Osteoblast (primary cell): Measurements from ENCODE around the gene SYT13. TPM values are rescaled to one million over a fixed set of nuclear protein-coding genes. Genes with fewer than 3 reads are reported as not detected.

ENCODE experiments used
- DNase-seq: peaks from one replicate; pipeline ENCODE4 v3.0.0; 2011; ENCODE audit warnings: low spot score, mixed read lengths; ENCODE audit not compliant: insufficient read length; ENCODE audit errors: missing footprints
- H2AFZ ChIP-seq: 2 replicates; pipeline ENCODE4 v1.6.0; 2011; ENCODE audit warnings: mild to moderate bottlenecking, low read length
- H3K27ac ChIP-seq: 2 replicates; pipeline ENCODE4 v1.5.1; 2011; ENCODE audit warnings: mild to moderate bottlenecking, low read depth, low read length, moderate library complexity
- H3K27me3 ChIP-seq: 2 replicates; pipeline ENCODE4 v1.6.0; 2012; ENCODE audit warnings: mild to moderate bottlenecking, control low read depth, inconsistent platforms, low read length, moderate library complexity; ENCODE audit not compliant: insufficient read depth
- H3K36me3 ChIP-seq: 2 replicates; pipeline ENCODE4 v1.5.1; 2011; ENCODE audit warnings: mild to moderate bottlenecking, low read length, control low read depth, moderate library complexity; ENCODE audit not compliant: insufficient read depth
- H3K4me1 ChIP-seq: 2 replicates; pipeline ENCODE4 v1.5.1; 2011; ENCODE audit warnings: mild to moderate bottlenecking, low read length, control low read depth, moderate library complexity; ENCODE audit not compliant: insufficient read depth
- H3K4me2 ChIP-seq: 2 replicates; pipeline ENCODE4 v1.6.0; 2011; ENCODE audit warnings: mild to moderate bottlenecking, low read length; ENCODE audit not compliant: insufficient read depth
- H3K4me3 ChIP-seq: fragments of 200-600 bp; sonication (generic); 3 replicates; pipeline ENCODE4 v1.5.1; 2012; ENCODE audit warnings: mild to moderate bottlenecking, low read length, inconsistent platforms; ENCODE audit not compliant: insufficient read depth
- H3K79me2 ChIP-seq: 2 replicates; pipeline ENCODE4 v1.6.0; 2012; ENCODE audit warnings: mild to moderate bottlenecking, low read length, control low read depth, inconsistent platforms; ENCODE audit not compliant: insufficient read depth
- H3K9me3 ChIP-seq: 2 replicates; pipeline ENCODE4 v1.5.1; 2011; ENCODE audit warnings: low read depth, low read length, control low read depth
- H4K20me1 ChIP-seq: 2 replicates; pipeline ENCODE4 v1.6.0; 2012; ENCODE audit warnings: mild to moderate bottlenecking, low read length, control low read depth; ENCODE audit not compliant: insufficient read depth
- total RNA-seq: library from RNA; depleted of rRNA; stranded (reverse); fragments of >200 nt; gene quantifications from 2 replicates; pipeline ENCODE4 v1.2.3, GENCODE V29; 2012
- TF ChIP-seq, protein P1 (sequence below): IDR thresholded peaks from 2 replicates; pipeline ENCODE4 v1.5.1; 2011; ENCODE audit warnings: mild to moderate bottlenecking, low read depth, low read length, moderate library complexity; ENCODE audit errors: extremely low read depth

The SYT13 gene
- total RNA-seq, 1 donor, result under 0.01 TPM

DNA sequence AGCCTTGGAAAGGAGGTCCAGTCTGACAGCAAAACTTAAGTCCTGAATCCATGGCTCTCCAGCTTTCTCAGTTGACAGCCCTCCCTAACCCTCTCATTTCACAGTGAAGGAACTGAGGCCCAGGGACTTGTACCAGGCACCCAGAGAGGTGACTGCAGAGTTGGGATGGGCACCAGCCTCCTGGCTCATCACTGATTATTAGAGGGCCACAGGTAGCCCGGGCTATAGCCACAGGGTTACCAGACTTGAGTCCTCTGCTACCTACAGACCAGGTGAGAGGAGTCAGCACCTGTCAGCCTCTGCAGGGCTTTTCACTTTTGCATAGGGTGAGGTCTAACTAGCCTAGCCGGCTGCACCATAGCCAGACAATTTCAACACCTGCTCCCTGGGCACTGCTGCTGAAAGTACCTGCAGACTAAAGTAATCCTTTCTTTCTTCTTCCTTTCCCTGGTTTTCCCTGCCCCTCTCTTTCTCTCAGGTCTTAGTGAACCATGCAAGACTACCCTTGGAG is 37.6 kb downstream of the SYT13 start:
- H3K4me2 ChIP-seq, result no peak overlapping the region
- H3K4me3 ChIP-seq, result no peak overlapping the region
- H2AFZ ChIP-seq, result no peak overlapping the region
- no peaks in the 10 kb centered on the region for H4K20me1 ChIP-seq
- H3K27me3 ChIP-seq, result no peaks in the 10 kb centered on the region
- no peak for DNase-seq
- H3K4me1 ChIP-seq, result no peaks in the 10 kb centered on the region
- H3K36me3 ChIP-seq, result no peaks in the 10 kb centered on the region
- TF ChIP-seq, protein P1, sequence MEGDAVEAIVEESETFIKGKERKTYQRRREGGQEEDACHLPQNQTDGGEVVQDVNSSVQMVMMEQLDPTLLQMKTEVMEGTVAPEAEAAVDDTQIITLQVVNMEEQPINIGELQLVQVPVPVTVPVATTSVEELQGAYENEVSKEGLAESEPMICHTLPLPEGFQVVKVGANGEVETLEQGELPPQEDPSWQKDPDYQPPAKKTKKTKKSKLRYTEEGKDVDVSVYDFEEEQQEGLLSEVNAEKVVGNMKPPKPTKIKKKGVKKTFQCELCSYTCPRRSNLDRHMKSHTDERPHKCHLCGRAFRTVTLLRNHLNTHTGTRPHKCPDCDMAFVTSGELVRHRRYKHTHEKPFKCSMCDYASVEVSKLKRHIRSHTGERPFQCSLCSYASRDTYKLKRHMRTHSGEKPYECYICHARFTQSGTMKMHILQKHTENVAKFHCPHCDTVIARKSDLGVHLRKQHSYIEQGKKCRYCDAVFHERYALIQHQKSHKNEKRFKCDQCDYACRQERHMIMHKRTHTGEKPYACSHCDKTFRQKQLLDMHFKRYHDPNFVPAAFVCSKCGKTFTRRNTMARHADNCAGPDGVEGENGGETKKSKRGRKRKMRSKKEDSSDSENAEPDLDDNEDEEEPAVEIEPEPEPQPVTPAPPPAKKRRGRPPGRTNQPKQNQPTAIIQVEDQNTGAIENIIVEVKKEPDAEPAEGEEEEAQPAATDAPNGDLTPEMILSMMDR, result no peak
- no peak overlapping the region for H3K27ac ChIP-seq
- no peaks in the 10 kb centered on the region for H3K79me2 ChIP-seq
- no peaks in the 10 kb centered on the region for H3K9me3 ChIP-seq

DNA sequence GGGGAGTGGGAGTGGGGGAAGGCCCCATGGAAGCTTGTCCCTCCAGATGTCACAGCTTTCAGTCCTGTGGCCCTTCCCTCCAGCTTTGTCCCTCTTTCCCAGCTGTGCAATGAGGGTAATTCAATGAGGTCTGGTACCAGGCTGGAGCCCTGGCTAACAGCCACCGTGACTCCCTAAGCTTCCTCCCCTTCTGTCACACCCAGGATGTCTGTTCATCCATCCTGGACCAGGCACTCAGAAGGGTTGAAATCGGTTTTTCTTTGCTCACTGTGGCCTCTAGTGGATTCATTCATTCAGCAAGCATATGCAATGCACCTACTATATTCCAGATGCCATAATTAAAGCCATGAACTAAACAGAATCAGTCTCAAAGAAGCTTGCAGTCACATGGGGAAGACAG is 38.7 kb downstream of the SYT13 start:
- no peaks in the 10 kb centered on the region for H3K9me3 ChIP-seq
- no peak overlapping the region for H3K4me2 ChIP-seq
- H3K27me3 ChIP-seq, result no peaks in the 10 kb centered on the region
- H3K36me3 ChIP-seq, result no peaks in the 10 kb centered on the region
- H3K4me3 ChIP-seq, result no peak overlapping the region
- no peaks in the 10 kb centered on the region for H4K20me1 ChIP-seq
- TF ChIP-seq, protein P1, result peak; percentile 13
- H3K79me2 ChIP-seq, result no peaks in the 10 kb centered on the region
- DNase-seq, result peak; percentile 78
- H2AFZ ChIP-seq, result no peak overlapping the region
- H3K4me1 ChIP-seq, result no peaks in the 10 kb centered on the region
- H3K27ac ChIP-seq, result no peak overlapping the region

DNA sequence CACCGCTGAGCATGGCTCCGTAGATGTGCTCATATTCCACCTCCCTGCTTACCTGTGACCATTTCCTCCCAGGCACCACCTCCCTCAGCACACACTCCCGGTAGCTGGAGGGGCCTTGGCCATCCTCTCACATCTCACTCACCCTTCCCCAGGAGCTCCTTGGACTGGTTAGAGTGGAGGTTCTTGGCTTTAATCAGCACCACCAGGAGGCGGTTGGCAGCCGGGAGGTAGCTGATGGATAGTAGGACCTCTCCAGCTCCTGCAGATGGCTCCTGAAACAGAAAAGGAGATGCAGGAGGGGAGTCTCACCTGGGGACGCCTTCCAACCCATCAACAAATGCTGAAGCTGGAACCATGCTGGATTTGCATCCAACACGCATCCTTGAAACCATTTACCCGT is 39.9 kb downstream of the SYT13 start:
- H3K27me3 ChIP-seq, result no peaks in the 10 kb centered on the region
- no peaks in the 10 kb centered on the region for H3K79me2 ChIP-seq
- H4K20me1 ChIP-seq, result no peaks in the 10 kb centered on the region
- no peak overlapping the region for H3K4me3 ChIP-seq
- no peaks in the 10 kb centered on the region for H3K36me3 ChIP-seq
- no peak overlapping the region for H3K4me2 ChIP-seq
- H2AFZ ChIP-seq, result no peak overlapping the region
- no peak overlapping the region for H3K27ac ChIP-seq
- no peak for DNase-seq
- no peaks in the 10 kb centered on the region for H3K4me1 ChIP-seq
- TF ChIP-seq, protein P1, result no peak
- no peaks in the 10 kb centered on the region for H3K9me3 ChIP-seq

DNA sequence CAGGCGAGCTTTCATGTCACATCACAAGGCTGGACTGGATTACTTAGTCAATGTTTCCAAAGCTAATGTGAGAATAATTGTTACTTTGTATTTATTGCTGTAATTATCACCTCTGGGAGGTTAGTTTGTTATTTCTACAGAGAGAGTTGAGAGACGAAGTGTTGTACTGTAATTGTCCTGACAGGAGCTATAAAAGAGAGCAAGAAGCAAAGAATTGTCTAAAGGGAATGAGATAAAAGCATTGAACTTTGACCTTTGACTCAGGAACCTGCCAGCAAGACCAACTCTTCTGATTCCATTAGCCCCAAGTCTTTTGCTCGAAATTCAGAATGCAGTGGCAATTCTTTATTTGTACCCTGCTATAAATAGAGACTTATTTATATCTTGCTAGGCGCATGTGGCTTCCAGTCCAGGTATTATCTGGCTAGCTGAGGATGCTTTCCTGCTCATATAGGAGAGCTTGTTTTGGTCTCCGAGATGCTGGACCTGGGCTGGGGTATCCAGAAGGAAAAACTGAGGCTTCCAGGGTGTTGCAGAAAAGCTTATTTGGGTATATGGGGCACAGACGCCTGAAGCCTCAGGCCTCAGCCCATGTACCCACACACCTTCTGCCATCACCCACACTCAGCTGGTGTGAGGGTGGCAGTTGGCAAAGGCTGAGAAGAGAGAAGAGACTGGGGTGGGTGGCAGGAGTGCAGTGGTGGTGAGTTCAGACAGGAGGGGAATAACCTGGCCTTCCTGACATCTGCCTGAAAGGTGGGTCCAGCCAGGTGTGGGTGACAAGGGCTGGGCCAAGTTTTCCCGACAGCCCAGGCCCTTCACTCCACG is 40.7 kb downstream of the SYT13 start:
- H4K20me1 ChIP-seq, result no peaks in the 10 kb centered on the region
- H3K36me3 ChIP-seq, result no peaks in the 10 kb centered on the region
- H3K27me3 ChIP-seq, result no peaks in the 10 kb centered on the region
- H3K4me1 ChIP-seq, result no peaks in the 10 kb centered on the region
- DNase-seq, result no peak
- H3K27ac ChIP-seq, result no peak overlapping the region
- TF ChIP-seq, protein P1, result no peak
- H3K9me3 ChIP-seq, result no peaks in the 10 kb centered on the region
- H2AFZ ChIP-seq, result no peak overlapping the region
- H3K4me2 ChIP-seq, result no peak overlapping the region
- no peaks in the 10 kb centered on the region for H3K79me2 ChIP-seq
- no peak overlapping the region for H3K4me3 ChIP-seq
